GM06990 (cell line): ENCODE results near the gene PHF19.
A peak's percentile ranks its signal among the peaks of the same experiment; 100 is the strongest.

Experiments
- DNase-seq: peaks from one replicate; pipeline ENCODE4 v3.0.0-alpha.2; 2011; ENCODE audit not compliant: insufficient read length; ENCODE audit errors: extremely low read depth
- H3K27me3 ChIP-seq: replicated peaks from 2 replicates; pipeline ENCODE4 v1.6.0; 2011; ENCODE audit warnings: low read length; ENCODE audit not compliant: control insufficient read depth, insufficient read depth
- H3K36me3 ChIP-seq: 2 replicates; pipeline ENCODE4 v1.5.1; 2011; ENCODE audit warnings: low read length; ENCODE audit not compliant: control insufficient read depth, insufficient read depth
- H3K4me3 ChIP-seq: replicated peaks from 2 replicates; pipeline ENCODE4 v1.5.1; 2011; ENCODE audit warnings: low read depth, mild to moderate bottlenecking, control low read depth, low read length
- CTCF ChIP-seq: IDR thresholded peaks from 2 replicates; pipeline ENCODE4 v1.5.1; 2011; ENCODE audit warnings: low read length, control low read depth, mild to moderate bottlenecking, inconsistent platforms; ENCODE audit not compliant: insufficient read depth, poor library complexity, severe bottlenecking

The PHF19 gene

GRCh38 chr9:120850315-120850714 lies 26.7 kb downstream of the PHF19 start:
- DNase-seq = no peak
- no peak for TF ChIP-seq CTCF
- Histone ChIP-seq H3K4me3 (no peak overlapping the region), H3K27me3 (no peaks in the 10 kb centered on the region), H3K36me3 (peaks cover 3% of the 10 kb centered on the region)

GRCh38 chr9:120846906-120847305 lies 30.1 kb downstream of the PHF19 start:
- no peak for TF ChIP-seq CTCF

GRCh38 chr9:120846251-120846889 lies 30.6 kb downstream of the PHF19 start:
- Histone ChIP-seq H3K36me3 (peaks cover 1% of the 10 kb centered on the region), H3K27me3 (no peaks in the 10 kb centered on the region), H3K4me3 (no peak overlapping the region)
- no peak for TF ChIP-seq CTCF
- no peak for DNase-seq

More at GRCh38 chr9:120846906-120847305, 30.1 kb downstream of the PHF19 start:
- DNase-seq = no peak
- no peaks in the 10 kb centered on the region for H3K27me3 ChIP-seq
- H3K36me3 ChIP-seq = peaks cover 3% of the 10 kb centered on the region
- no peak overlapping the region for H3K4me3 ChIP-seq

GRCh38 chr9:120845255-120845654 lies 31.7 kb downstream of the PHF19 start:
- no peak for DNase-seq
- no peak for TF ChIP-seq CTCF
- H3K4me3 ChIP-seq = no peak overlapping the region
- no peaks in the 10 kb centered on the region; the same call in 1 of the 2 replicates for H3K36me3 ChIP-seq
- H3K27me3 ChIP-seq = no peaks in the 10 kb centered on the region

- Histone ChIP-seq H3K4me3 (peak within 1 kb of the TSS; percentile 82), H3K36me3 (no peaks in the 10 kb centered on the region; the same call in 1 of the 2 replicates), H3K27me3 (no peaks in the 10 kb centered on the region)
- peak; percentile 2 for TF ChIP-seq CTCF
- peak; percentile 95 for DNase-seq
Observed at GRCh38 chr9:120842685-120843485, 34.1 kb downstream of the PHF19 start, which contains the start of gene PSMD5. Gene PSMD5, minus strand, starts transcription at chr9:120842922. Its CDS starts 13 bp downstream, at chr9:120842909.
